ENCODE data around the gene ADPRM. TPM values are rescaled to one million over a fixed set of nuclear protein-coding genes. Genes with fewer than 3 reads are reported as not detected.

Gene ADPRM
- total RNA-seq, 1 donor from 2014 or later = 8.2 TPM

DNA sequence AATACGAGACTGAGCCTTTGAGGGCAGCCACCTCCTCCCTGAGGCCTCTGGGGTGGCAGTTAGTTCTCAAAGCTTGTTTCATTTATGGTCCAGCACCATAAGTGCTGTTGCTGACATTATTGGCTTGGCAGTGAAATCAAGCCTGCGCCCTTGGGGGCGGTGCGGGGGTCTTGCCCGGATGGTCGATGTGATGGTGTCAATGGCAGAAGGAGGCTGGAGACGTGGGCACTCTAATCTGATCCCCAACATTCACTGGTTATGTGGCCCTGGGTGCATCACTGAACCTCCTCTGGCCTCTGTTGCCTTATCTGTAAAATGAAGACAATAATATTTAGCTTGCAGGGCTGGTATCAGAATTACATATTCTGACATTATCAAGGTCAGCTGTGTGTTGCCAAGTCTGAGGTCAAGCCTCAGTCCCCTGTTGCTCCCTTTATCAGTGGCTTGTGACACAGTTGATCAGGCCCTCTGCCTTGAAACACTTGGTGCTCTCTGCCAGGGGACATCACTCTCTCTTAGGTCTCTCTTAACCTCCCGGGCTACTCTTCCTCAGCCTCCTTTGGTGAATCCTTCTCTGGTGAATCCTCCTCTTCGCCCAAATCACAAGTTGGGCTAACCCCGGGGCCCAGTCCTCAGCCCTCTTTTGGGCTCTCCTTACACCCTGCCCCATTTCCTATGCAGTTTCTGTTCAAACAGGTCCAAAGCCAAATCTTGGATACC, 44.2 kb downstream of the ADPRM start:
- DNase-seq (ENCODE audit: low read depth in 2 of 2) = no peak

DNA sequence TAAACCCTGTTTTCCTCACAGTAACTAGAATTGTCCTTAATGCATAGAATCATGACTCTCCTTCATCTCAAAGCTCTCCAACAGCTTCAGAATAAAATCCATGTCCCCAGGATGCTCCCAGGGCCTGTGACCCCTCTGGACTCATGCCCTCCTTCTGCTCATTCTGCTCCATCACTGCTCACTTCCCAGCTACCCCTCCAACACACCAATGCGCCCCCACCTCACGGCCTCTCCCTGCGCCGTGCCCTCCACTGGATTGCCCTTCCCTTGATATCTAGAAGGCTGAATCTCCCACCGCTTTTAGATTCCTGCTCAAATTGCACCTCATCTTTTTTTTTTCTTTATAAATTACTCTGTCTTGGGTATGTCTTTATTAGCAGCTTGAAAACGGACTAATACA, 45.0 kb downstream of the ADPRM start:
- DNase-seq (ENCODE audit: low read depth in 2 of 2) = no peak

DNA sequence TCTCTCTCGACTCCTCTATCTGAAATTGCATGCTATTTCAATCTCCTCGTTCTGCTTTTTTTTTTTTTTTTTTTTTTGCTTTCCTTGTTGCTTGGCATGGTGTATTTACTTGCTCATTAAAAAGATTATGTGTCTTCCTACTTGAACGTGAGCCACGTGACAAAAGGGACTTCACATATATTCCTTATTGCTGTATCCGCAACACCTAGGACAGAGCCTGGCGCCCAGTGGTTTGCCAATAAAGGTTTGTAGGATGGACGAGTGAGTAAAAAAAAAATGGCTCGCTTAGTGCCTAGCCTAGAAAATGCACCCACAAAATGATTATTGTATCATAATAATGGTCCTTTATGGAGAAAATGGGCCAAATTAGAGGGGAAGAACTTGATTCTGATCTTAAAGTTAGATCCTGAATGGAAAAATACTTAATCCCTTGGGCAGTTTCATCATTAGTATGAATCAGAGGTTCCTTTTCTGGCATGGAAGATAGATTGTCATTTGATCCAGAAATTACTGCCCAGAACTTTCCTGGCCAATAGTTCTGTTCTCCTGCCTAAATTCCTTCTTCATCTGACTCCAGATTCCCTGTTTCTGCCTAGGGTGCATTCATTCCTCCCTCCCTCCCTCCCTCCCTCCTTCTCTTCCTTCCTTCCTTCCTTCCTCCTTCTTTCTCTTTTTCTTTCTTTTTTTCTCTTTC, 46.1 kb downstream of the ADPRM start:
- DNase-seq (ENCODE audit: low read depth in 2 of 2) = no peak

DNA sequence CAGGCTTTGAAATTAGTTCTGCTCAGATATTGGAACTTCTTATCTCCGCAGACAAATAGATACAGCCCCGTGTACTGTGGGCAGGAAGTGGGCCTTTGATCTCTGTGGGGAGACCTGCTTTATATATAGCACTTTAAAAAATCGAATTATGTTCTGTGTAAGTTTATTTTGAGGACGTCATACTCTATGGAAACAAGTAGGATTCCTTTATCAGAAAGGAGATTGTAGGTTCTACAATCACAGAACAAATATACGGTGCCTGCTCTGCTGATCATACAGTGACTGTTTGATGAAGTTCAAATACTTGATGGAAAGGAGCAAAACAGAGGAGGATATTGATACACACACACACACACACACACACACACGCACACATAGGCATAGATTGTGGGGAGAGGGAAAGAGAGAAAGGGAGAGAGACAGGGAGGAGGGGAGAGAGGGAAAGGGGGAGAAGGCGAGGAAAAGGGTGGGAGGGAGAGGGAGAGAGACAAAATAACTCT, 47.2 kb downstream of the ADPRM start:
- DNase-seq (ENCODE audit: low read depth in 2 of 2) = no peak

DNA sequence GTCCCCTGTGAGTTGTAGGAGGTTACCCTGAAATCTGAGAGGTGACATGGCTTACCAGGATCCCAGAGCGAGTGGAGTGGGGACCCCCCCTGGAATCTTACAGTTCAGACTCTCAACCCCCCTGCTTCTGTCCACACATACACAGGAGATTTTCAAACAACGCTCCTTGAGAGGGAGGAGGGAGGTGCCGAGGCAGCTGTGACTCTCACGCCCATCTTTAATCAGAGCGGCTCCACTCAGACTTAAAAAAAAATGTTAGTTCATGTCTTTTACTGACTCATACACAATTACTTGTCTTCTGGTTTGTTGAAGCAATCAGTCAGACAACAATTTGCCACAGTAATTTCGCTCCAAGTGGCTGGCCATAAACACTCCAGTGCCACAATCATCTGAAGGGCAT, 47.8 kb downstream of the ADPRM start:
- no peak for DNase-seq (ENCODE audit: low read depth in 2 of 2)

DNA sequence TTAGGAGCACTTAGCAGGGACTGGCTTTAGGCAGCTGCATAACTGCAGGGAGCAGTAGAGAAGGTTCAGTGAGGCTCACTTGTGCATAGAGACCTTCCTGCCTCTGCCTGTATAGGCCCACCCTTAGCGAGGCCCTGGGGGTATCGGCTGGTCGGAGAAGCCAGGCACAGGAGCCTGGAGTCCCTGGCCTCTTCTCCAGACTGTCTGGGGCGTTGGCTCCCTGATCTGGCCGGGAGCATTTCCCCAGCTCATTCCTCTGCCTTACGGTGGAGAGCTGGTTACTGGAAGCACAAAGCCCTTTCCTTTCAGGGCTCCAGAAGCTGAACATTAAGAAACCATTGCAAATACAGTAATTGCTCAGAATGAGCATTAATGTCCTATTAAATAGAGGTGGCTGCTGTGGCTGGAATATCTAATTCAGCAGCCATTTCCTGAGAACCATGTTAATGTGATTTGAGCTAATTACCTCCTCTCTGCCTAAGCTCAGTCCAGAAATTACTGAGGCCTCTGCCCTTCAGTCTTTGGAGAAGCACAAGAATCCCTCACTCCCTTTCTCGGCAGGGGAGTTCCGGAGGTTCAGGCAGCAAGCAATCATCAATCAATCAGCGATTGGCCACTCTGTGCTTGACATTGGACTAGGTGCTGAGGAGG, 51.3 kb downstream of the ADPRM start:
- no peak for DNase-seq (ENCODE audit: low read depth in 2 of 2)

DNA sequence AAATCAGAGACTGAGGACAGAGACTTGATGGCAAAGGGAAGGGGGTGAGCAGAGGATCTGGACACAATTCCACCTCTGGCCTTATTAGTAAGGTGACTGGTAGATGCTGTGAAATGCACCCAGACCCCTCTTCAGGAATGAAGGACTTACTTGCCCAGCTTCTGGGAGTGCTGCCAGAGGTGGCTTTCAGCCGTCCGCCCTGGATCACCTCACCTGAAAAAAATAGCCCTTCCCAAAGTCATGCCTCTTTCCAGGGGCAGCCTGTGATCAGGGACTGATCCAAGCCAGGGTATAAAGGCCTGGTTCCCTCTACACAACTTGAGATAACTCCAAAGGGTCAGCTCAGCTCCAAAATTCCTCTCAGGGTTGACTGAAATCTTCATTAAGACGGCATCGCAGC, 52.8 kb downstream of the ADPRM start:
- DNase-seq (ENCODE audit: low read depth in 2 of 2) = no peak

DNA sequence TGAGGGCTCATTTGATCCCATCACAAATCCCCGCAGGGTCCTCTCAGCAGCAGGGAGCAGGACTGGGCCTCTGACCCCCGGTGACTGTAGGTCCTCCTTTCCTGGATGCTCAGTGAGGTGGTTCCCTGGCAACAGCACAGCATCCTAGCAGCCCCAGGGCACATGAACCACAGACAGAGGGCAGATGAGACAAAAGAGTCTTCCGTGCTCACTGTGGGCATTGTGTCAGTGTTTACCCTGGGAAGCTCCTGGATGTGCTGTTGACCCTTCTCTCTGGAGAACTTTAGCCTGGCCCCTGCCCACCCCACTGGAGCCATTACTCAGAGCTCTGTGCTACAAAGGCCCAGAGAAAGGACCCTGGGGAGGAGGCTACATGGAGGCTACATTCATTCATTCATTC, 54.2 kb downstream of the ADPRM start:
- no peak for DNase-seq (ENCODE audit: low read depth in 2 of 2)

DNA sequence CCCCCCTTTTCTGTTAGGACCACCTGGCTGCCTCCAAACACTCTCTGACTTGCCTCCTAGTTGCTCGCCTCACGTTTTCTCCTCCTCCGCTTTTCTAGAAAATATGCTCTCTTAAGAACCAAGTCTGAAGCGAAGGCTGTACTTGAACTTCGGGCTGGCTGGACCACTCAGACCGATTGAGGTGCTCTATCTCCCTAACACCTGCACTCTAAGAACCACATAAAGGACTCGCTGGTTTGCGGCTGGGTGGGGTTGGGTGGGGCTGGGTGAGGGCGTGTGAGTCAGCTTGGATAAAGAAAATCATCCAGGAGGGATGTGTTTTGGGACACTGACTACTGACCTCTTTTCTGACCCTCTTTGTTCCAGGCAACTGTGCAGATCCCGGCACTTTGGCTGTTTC, 55.3 kb downstream of the ADPRM start:
- no peak for DNase-seq (ENCODE audit: low read depth in 2 of 2)

DNA sequence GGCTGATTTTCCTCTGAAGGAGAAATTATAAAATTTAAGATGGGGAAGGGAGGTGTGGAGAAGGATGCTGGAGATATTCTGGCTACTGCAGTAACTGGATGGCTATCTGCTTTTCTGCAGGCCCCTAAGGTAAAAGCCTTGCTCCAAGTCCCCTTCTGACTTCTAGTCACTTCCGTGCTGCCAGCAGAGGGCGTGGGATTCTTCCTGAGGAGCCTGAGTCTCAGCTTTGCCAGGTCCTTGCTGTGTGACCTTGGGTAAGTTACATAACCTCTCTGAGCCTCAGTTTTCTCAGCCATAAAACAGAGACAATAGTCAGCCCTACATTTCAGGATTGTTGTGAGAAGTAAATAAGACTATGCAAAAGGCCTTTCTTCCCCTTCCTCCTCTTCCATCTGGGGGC, 56.7 kb downstream of the ADPRM start:
- peak in 1 of 2 donors; percentile 22 for DNase-seq (ENCODE audit: low read depth in 2 of 2)

DNA sequence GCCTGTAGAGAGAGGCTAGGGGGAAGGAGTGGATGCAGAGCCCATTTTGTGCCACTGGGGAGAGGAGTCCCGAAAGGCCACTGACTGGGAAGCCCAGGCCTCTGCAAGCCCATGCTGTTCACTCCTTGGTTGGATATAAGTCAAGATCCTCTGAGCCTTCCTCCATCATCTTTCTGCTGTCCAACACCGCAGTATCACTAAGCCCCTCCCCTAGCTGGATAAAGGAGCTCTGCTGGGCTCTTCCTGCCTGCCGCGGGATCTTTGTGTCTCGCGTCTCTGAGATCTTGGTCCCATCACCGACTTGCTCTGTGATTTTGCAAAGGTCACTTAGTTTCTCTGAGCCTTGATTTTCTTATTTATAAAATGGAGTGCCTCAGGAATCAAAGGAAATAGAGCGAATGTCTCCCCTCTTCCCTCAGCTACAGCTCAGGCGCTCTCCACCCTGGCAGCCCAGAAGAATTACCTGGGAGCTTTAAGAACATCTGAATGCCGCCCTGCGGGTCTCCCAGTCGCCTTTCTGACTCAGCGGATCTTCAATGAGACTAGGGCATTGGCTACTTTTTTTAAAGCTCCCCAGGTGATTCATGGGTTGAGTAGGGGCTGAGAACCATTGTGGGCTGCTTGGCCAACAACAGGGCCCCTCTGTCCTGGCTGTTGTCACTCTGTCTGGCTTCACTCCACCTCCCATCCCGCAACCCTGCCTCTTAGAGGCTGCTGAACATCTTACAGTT, 57.6 kb downstream of the ADPRM start:
- DNase-seq (ENCODE audit: low read depth in 2 of 2) = no peak

DNA sequence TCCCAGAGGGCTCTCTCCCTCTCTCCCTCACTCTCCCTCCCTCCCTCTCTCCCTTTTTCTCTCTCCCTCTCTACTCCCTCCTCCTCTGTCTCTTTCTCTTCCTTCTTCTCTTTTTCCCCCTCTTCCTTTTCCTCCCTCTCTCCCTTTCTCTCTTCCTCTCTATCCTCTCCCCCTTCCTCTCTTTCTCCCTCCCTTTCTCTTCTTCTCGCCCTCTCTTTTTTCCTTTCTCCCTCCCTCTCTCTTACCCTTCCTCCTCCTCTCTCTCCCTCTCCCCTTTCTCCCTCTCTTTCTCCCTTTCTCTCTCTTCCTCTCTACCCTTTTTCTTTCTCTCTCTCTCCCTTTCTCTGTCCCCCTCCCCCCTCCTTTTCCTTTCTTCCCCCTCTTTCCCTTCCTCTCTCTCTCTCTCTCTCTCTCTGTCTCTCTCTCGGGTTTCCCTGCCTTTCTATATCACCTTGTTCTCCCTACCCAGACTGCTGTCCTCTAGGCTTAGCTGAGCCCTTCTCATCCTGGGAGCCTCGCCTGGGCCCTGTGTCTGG, 58.3 kb downstream of the ADPRM start:
- DNase-seq (ENCODE audit: low read depth in 2 of 2) = no peak

DNA sequence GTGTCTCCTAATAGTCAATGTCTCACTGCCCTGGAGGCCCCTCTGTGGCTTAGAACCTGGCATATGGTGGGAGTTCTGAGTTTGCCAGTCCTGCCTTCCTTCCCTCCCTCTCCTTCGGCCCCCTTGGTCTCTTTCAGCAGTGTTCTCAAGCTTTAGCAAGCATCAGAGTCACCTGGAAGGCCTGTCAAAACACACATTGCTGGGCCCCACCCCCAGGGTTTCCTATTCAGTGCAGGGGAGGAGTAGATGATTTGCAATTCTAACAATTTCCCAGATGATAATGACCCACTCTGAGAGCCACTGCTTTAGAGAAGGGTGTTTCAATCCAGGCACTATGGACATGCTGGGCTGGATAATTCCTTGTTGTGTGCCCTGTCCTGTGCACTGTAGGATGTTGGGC, 58.8 kb downstream of the ADPRM start:
- DNase-seq (ENCODE audit: low read depth in 2 of 2) = no peak

DNA sequence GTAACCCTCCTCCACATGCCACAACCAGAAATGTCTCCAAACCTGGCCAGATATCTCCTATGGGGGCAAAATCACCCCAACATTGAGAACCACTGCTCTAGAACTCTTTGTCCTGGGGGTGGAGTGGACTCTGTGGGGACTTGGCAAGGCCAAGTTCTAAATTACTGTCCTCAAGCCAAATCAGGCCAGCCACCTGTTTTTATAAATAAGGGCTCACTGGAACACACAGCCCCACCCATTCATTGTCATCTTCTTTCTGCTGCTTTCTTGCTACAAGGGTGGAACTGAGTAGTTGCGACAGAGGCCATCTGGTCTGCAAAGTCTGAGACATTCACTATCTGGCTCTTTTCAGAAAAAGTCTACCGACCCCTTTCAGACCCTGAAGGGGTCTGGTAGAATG, 59.2 kb downstream of the ADPRM start:
- no peak for DNase-seq (ENCODE audit: low read depth in 2 of 2)

DNA sequence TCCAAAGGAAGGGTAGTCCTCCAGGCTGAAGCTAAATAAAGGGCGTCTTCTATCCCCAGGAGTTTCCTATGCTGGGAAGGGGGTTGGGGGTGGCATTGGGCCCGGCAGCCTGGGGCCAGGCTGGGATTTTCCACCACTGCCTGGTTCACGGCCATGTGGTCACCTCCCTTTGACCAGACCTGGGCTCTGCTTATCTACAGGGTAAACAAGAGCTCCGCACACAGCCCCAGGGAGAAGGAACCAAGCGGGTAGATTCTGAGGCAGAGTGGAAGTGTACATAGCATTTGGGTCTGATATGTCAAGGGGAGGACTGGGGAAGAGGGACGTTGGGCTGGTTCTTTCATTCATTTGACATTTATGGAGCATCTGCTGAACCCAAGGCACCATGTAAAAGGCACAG, 59.7 kb downstream of the ADPRM start:
- DNase-seq (ENCODE audit: low read depth in 2 of 2) = no peak

DNA sequence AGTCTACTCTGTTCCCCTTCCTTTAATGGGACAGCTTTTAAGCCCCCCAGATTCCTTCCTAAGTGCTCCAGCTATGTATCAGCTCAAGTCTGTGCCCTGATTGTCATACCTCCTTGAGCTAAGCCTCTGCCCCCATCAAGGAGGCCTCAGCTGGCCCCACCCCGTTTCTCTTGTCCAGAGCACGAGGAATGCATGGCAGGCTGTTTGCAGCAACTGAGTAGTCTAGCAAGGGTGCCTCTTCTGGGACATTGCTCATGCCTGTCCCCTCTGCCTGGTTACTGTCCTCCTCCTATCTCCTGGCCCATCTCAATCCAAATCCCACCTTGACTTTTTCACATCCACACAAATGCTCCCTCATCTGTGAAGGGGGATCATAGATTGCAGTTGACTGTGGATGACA, 60.3 kb downstream of the ADPRM start:
- no peak for DNase-seq (ENCODE audit: low read depth in 2 of 2)

DNA sequence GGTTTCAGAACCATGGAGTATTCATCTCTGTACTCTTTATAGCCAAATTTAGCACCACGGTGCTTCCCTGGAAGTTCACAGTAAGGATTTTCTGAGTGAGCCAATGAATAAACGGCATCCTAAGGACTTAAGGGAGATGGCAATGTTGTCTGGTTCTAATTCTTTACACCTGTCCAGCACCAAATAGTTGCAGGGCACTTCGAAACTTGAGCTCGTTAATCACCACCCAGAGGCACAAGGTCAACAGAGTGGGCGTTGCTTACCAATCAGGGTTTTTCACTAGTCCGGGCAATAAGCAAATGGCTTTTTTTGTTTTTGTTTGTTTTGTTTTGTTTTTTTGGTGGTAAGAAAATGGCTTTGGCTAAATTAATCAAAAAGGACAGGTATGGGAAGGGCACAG, 60.7 kb downstream of the ADPRM start:
- DNase-seq (ENCODE audit: low read depth in 2 of 2) = no peak

Other genes with a start within 250 kb of the ADPRM start
- not detected in 2 replicates for gene MYH4, start 228.0 kb upstream of the ADPRM start, total RNA-seq
- gene MYH1, start 179.1 kb upstream of the ADPRM start, total RNA-seq = not detected in 2 replicates
- gene MYH2, start 147.9 kb upstream of the ADPRM start, total RNA-seq = not detected in 2 replicates
- gene MYH3, start 40.3 kb upstream of the ADPRM start, total RNA-seq = under 0.01 and 0.25 TPM in 2 replicates
- 29.8 and 46.0 TPM in 2 replicates for gene SCO1, start 61 bp upstream of the ADPRM start, total RNA-seq
- 1.9 and 2.3 TPM in 2 replicates for gene TMEM220, start 32.4 kb downstream of the ADPRM start, total RNA-seq
- not detected in 2 replicates for gene TMEM238L, start 106.5 kb downstream of the ADPRM start, total RNA-seq
- gene PIRT, start 140.5 kb downstream of the ADPRM start, total RNA-seq = not detected in 2 replicates